Renal cortical epithelial cell (primary cell): ENCODE measurements around the gene PLEKHO2. TPM values are rescaled to one million over a fixed set of nuclear protein-coding genes. Genes with fewer than 3 reads are reported as not detected.
A peak's percentile ranks its signal among the peaks of the same experiment; 100 is the strongest.

Experiments
- DNase-seq: peaks from one replicate; pipeline ENCODE4 v3.0.0-alpha.2; 2011; ENCODE audit warnings: low read depth
- total RNA-seq: library from RNA; depleted of rRNA; stranded (reverse); fragments of >200 nt; gene quantifications from 2 replicates; pipeline ENCODE4 v1.2.3, GENCODE V29; 2014

The PLEKHO2 gene
- total RNA-seq, 1 donor from 2014 or later = 11.9 TPM

GRCh38 chr15:64892847-64893403 lies 51.2 kb downstream of the PLEKHO2 start:
- DNase-seq = no peak

GRCh38 chr15:64893481-64894394 lies 52.0 kb downstream of the PLEKHO2 start:
- peak; percentile 86 for DNase-seq

GRCh38 chr15:64894395-64895056 lies 52.8 kb downstream of the PLEKHO2 start:
- no peak for DNase-seq

DNA sequence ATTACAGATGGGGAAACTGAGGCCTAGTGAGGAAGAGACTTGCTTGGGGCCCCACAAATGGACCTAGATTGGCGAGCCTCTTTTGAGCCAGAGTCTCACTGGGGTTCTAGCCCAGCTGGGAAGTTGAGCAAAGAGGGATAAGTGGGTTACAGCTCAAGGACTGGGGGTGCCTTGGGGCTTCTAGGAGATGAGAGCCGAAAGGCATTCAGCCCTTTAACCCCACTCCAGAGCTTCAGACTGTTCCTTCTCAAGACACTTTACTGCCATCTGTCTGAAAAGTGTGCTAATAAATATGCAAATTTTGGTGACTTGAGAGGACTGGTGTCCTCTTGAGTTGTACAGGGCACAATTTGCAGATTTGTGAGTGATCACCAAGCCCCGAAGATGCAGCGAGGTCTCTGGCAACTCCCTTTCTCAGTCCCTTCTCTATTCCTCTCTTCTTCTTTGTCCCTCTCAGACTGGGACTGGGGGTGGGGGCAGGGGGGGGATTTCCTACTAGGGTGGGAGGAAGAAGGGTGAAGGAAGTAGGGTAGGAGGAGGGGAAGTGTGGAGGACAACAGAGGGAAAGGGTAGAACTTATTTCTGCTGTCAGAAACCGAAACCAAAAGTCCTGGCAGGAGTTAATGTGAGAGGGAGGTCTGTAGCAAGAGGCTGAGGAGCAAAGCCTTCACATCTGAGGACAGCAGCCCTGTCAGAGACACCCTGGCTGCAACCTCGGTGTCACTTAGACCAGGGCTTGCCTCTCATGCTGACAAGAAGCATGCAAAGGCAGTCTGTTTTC lies 53.8 kb downstream of the PLEKHO2 start:
- no peak for DNase-seq

GRCh38 chr15:64896371-64897069 lies 54.8 kb downstream of the PLEKHO2 start:
- no peak for DNase-seq

DNA sequence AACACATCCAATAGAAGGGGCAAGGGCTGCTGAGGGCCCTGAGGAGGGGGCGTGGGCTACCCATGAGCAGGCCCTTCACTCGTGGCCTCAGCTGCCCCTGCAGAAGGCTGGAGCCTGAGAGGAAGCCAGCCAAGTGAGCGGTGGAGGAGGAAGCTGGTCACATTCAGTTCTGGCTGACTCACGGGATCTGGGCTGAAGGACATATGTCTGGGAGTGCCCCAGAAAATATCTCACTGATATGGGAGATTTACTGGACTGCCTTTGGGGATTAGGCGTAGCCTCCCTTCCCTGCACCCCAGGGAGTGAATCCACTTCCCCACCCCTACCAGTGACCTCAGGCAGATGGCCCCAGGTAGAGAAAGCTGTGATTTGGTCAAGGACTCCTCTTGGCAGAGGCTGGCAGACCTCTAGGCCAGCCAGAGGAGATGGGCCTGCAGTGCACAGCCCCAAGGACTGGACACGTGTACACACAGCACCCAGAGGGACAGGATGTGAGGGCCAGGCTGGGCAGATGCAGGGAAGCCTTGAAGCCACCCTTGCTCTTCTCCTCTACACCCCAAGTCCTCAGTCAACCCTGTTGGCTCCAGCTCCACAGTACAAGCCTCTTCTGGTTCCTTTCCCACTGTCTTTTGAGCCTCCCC lies 55.8 kb downstream of the PLEKHO2 start:
- peak; percentile 43 for DNase-seq

- DNase-seq = no peak
Measured at GRCh38 chr15:64898406-64898805, 56.7 kb downstream of the PLEKHO2 start.

GRCh38 chr15:64901141-64901540 lies 59.4 kb downstream of the PLEKHO2 start:
- no peak for DNase-seq

DNA sequence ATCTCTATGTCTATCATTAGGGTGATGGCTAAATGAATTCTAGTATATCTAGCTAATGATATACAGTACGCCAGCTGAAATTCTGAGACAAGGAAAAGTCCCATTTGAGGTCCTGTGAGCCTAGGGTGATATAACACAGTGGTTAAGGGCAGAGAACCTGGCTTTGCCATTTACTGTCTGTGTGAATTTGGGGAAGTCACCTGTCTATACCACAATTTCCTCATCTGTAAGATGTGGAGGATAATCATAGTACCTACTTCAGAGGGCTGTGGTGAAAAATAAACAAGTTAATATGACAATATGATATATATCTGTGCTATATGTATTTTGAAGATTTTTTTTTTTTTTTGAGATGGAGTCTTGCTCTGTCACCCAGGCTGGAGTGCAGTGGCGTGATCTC lies 60.2 kb downstream of the PLEKHO2 start:
- no peak for DNase-seq

- DNase-seq = no peak
Measured at GRCh38 chr15:64902863-64903262, 61.1 kb downstream of the PLEKHO2 start.

GRCh38 chr15:64903326-64903950 lies 61.7 kb downstream of the PLEKHO2 start:
- DNase-seq = no peak

GRCh38 chr15:64904189-64904588 lies 62.5 kb downstream of the PLEKHO2 start:
- no peak for DNase-seq

DNA sequence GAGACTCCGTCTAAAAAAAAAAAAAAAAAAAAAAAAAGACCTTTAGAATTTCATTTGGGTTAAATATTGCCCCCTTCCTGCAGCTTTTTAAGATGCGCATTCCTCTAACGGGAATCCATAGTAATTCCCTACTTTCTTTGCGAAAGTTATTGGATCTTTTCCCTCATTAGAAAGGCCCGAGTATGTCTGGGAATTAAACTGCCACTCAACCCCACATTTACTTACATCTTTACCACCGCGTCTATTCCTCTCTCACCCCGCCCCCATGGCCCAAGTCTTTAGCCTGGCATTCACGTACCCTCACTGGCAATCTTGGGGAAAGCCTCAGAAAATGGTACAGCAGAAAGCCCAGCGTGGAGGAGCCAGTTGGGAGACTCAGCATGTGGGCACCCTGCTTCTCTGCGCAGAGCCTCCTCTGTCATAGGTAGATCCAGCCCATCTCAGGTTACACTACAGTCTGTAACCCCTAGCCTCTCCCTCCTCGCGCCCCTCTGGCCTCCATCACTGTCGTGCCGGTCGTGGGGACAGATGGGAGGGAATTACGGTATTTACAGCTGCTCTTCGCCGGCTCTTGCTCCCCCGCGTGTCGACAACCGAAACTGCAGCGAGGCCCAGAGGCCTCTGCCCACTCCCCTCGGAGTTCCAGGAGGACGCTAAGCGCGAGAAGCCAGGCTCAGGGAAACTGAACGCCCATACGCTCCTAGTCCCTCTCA lies 63.6 kb downstream of the PLEKHO2 start:
- DNase-seq = peak; percentile 43

- no peak for DNase-seq
Measured at GRCh38 chr15:64905941-64906340, 64.2 kb downstream of the PLEKHO2 start.

DNA sequence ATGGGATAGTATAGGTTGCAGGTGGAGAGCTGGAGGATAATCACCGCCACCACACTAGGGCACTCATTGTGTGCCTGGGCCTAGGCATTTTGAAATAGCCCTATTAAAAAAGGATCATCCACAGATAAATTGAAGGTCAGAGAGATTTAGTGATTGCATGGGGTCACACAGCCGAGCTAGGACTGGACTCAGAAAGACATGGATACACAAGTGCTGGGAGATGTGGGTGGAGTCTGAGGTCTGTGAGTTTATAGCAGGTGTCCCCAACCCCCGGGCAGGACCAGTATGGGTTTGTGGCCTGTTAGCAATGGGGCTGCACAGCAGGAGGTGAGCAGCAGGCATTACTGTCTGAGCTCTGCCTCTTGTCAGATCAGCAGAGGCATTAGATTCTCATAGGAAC lies 64.7 kb downstream of the PLEKHO2 start:
- DNase-seq = no peak

DNA sequence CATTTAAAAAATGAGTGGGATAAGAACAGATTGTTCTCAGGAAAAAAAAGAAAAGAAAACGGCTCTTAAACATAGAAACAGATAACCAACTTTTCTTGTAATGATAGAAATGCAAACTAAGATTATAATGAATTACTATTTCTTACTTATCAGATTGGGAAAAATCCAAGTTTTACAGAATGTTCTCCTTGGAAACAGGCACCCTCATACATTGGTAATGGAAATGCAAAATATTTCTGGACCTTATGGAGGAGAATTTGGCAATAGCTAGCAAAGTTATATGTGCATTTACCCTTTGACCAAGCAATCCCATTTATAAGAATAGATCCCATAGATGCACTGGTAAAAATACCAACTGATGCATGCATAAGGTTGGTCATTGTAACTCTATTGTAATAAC lies 66.3 kb downstream of the PLEKHO2 start:
- no peak for DNase-seq

- no peak for DNase-seq
Measured at GRCh38 chr15:64909546-64909945, 67.8 kb downstream of the PLEKHO2 start.

DNA sequence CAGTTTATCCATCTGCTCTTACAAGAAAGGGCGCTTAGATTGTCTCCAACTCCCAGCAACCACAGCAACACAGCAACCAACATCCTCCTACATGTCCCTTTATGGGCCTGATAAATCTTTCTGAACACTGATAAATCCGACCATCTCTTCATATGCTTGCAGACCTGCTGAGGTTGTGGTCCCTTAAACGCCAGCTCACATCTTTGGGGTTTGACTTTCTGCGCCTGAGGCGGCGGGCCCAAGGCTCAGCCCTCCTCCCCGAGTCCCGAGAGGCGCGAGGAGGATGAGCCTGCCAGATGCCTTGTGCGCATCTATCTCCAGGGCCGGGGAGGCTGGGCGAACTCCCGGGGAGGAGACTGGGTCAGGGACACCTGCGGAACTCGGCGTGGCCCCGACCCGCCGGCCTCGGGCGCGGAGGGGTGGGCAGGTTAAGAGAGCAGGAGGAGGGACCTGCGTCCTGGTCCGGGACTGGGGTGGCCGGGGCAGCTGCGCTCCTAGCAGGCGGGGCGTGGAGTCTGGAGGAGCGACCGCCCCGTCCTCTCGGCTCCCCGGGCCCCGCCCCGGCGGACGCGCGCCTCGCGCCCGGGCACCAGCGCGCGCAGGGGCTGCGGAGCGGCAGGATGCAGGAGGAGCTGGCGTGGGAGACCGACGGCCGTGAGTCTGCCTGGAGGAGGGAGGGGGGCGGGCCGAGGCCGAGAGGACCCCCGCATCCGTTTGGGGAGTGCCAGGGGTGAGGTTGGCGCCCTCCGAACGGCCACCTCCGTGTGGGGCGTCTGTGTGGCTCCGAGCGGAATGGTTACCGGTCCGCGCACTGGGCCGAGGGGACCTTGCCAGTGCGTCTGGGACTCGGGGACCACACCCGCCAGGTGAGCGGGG lies 69.8 kb downstream of the PLEKHO2 start, which contains the start of gene ANKDD1A:
Gene ANKDD1A, plus strand, starts transcription at position 592 of the 876 bp plus-strand sequence. Its CDS starts 29 bp downstream, at position 621.
- DNase-seq = no peak
